ENCODE measurements around the gene NRIP1.
"Not testable (repeated sequence)": the region's sequence is repeated elsewhere in the genome, so short reads cannot be mapped to it uniquely, and the experiment has no call there.

The NRIP1 gene

GRCh38 chr21:14968821-14969220 lies 96.0 kb downstream of the NRIP1 start:
- no peak for DNase-seq

- no peak for DNase-seq
Observed at GRCh38 chr21:14968029-14968428, 96.8 kb downstream of the NRIP1 start.

- no peak for DNase-seq
Observed at GRCh38 chr21:14964621-14965020, 100.2 kb downstream of the NRIP1 start.

GRCh38 chr21:14962217-14962616 lies 102.6 kb downstream of the NRIP1 start:
- DNase-seq: no peak

- no peak for DNase-seq
Observed at GRCh38 chr21:14961502-14961901, 103.3 kb downstream of the NRIP1 start.

GRCh38 chr21:14959343-14959742 lies 105.5 kb downstream of the NRIP1 start:
- no peak for DNase-seq

- no peak for DNase-seq
Observed at GRCh38 chr21:14957836-14958235, 107.0 kb downstream of the NRIP1 start.

GRCh38 chr21:14956807-14957206 lies 108.0 kb downstream of the NRIP1 start:
- DNase-seq: no peak

- no peak for DNase-seq
Observed at GRCh38 chr21:14955936-14956520, 108.8 kb downstream of the NRIP1 start.

- no peak for DNase-seq
Observed at GRCh38 chr21:14952916-14953315, 111.9 kb downstream of the NRIP1 start.

- no peak for DNase-seq
Observed at GRCh38 chr21:14949603-14950002, 115.2 kb downstream of the NRIP1 start.

- no peak for DNase-seq
Observed at GRCh38 chr21:14947613-14948160, 117.1 kb downstream of the NRIP1 start.

GRCh38 chr21:14945176-14945575 lies 119.6 kb downstream of the NRIP1 start:
- DNase-seq: no peak

GRCh38 chr21:14943616-14944015 lies 121.2 kb downstream of the NRIP1 start:
- DNase-seq: no peak

GRCh38 chr21:14942801-14943490 lies 121.9 kb downstream of the NRIP1 start:
- no peak for DNase-seq

GRCh38 chr21:14927324-14927723 lies 137.5 kb downstream of the NRIP1 start:
- not testable (repeated sequence) for DNase-seq

GRCh38 chr21:14926186-14926585 lies 138.6 kb downstream of the NRIP1 start:
- DNase-seq: no peak

- no peak for DNase-seq
Observed at GRCh38 chr21:14923468-14923867, 141.3 kb downstream of the NRIP1 start.

GRCh38 chr21:14922980-14923379 lies 141.8 kb downstream of the NRIP1 start:
- no peak for DNase-seq

- DNase-seq: no peak
Observed at GRCh38 chr21:14918527-14918926, 146.3 kb downstream of the NRIP1 start.

- no peak for DNase-seq
Observed at GRCh38 chr21:14917762-14918161, 147.0 kb downstream of the NRIP1 start.

GRCh38 chr21:14916676-14917141 lies 148.1 kb downstream of the NRIP1 start:
- DNase-seq: no peak

GRCh38 chr21:14913638-14914037 lies 151.2 kb downstream of the NRIP1 start:
- no peak for DNase-seq

- DNase-seq: no peak
Observed at GRCh38 chr21:14911351-14911750, 153.4 kb downstream of the NRIP1 start.
